Measurements from ENCODE around the gene GNA12. TPM values are rescaled to one million over a fixed set of nuclear protein-coding genes. Genes with fewer than 3 reads are reported as not detected.

GNA12 gene
- total and polyA plus RNA-seq, 2 of the 4 experiments (the other 2 are of a cell fraction): 14.3 to 93.9 TPM

DNA sequence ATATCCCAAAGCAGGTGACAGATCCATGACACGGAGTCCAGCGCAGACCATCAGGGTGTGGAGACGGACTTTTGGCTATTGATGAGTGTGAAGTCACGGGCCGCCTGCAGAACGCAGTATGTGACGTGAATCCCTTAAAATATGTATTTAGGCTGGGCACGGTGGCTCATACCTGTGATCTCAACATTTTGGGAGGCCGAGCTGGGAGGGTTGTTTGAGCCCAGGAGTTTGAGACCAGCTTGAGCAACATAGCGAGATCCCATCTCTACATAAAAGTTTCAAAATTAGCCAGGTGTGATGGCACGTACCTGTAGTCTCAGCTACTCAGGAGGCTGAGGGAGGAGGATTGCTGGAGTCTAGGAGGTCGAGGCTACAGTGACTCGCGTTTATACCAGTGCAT is 158.0 kb downstream of the GNA12 start:
- no peak overlapping the region for H2AK9ac ChIP-seq (replicated peaks; ENCODE audit: low read depth, low read length, poor library complexity)
- no peak overlapping the region for H3K4ac ChIP-seq (ENCODE audit: low read depth, low read length)
- no peak overlapping the region for H4K5ac ChIP-seq (ENCODE audit: low read depth, low read length)
- no peak overlapping the region for H2BK15ac ChIP-seq (ENCODE audit: low read depth, low read length)
- H3K27me3 ChIP-seq (ENCODE audit: control insufficient read depth, insufficient read depth, low read length): peaks cover 10% of the 10 kb centered on the region; the same call in 1 of the 2 replicates
- no peak overlapping the region for H2BK20ac ChIP-seq (ENCODE audit: low read depth, low read length)
- ATAC-seq (ENCODE audit: low read depth) (no peak), DNase-seq (no peak)
- 100% methylated on average over 8 of the region's 14 CpGs; no CpG with 5 or more reads in 1 of the 2 experiments for WGBS, 2 experiments (ENCODE audit: extremely low coverage in 2 of 2, insufficient read length in 1 of 2)
- H3K9ac ChIP-seq (ENCODE audit: low read depth, low read length): no peak overlapping the region
- no peaks in the 10 kb centered on the region for H3K79me1 ChIP-seq (ENCODE audit: low read depth in 1 of 2, low read length in 2 of 2)
- BruUV-seq (replicated peaks): no TSS peak
- intact Hi-C loops (cut with micrococcal nuclease) (no loop called here), dilution Hi-C loops (cut with HindIII; ENCODE audit: low sequenced_read_pairs, unreplicated experiment) (no loop called here), in situ Hi-C loops (cut with MboI; ENCODE audit: low sequenced_read_pairs) (loop anchor here (25.0 kb wide), 1 partner anchor 476 kb away; no protein-coding TSS in a partner anchor)
- ChIA-PET CTCF (no interaction called here), POLR2A (ENCODE audit: unreplicated experiment) (no interaction called here)
- no peak overlapping the region for H3K56ac ChIP-seq (ENCODE audit: extremely low read depth, insufficient read depth, low read length)
- H2BK5ac ChIP-seq (ENCODE audit: low read depth, low read length, poor library complexity, severe bottlenecking): no peak overlapping the region
- H3K4me2 ChIP-seq (ENCODE audit: low read depth, low read length): no peak overlapping the region
- H4K8ac ChIP-seq (ENCODE audit: low read depth in 2 of 2, low read length in 2 of 2): no peak overlapping the region
- no peak overlapping the region for H3K27ac ChIP-seq (ENCODE audit: insufficient read depth, low read length)
- no peak overlapping the region for H2BK120ac ChIP-seq (ENCODE audit: low read depth, low read length)
- peaks cover 2% of the 10 kb centered on the region; the same call in 1 of the 2 replicates for H3K9me3 ChIP-seq (ENCODE audit: control insufficient read depth, insufficient read depth, low read length)
- no peak overlapping the region for H3K14ac ChIP-seq (replicated peaks; ENCODE audit: low read depth, low read length)
- no peak overlapping the region for H2AFZ ChIP-seq (replicated peaks; ENCODE audit: low read length, poor library complexity)
- no peak overlapping the region for H3K18ac ChIP-seq (ENCODE audit: low read depth, low read length)
- peaks cover 6% of the 10 kb centered on the region for H3K4me1 ChIP-seq (ENCODE audit: control insufficient read depth, insufficient read depth, low read length)
- no peak overlapping the region for H3K4me3 ChIP-seq (ENCODE audit: insufficient read depth, low read depth, low read length)
- no peak overlapping the region for H3K23ac ChIP-seq (ENCODE audit: low read depth, low read length)
- H3K36me3 ChIP-seq (ENCODE audit: control insufficient read depth, insufficient read depth, low read length): no peaks in the 10 kb centered on the region
- H4K20me1 ChIP-seq (ENCODE audit: insufficient read depth, low read length): no peaks in the 10 kb centered on the region
- no peak for TF ChIP-seq MXI1 (IDR thresholded peaks at IDR 0.05; ENCODE audit: borderline replicate concordance, low read depth, low read length)
- no peak for TF ChIP-seq SMC3 (IDR thresholded peaks at IDR 0.05; ENCODE audit: low read depth, low read length)
- H4K91ac ChIP-seq (ENCODE audit: insufficient read depth, low read depth, low read length): no peak overlapping the region
- H2AK5ac ChIP-seq (ENCODE audit: low read depth, low read length): no peak overlapping the region
- H3K9me1 ChIP-seq (ENCODE audit: insufficient read depth, low read length): no peaks in the 10 kb centered on the region

Data from IMR-90 (cell line).